Activated T-cell treated with anti-CD3 and anti-CD28 coated beads, Interleukin-2, amount 50 U/mL, for 24 hours (primary cell): ENCODE results near the gene TMEM61.
"Not testable (repeated sequence)": the region's sequence is repeated elsewhere in the genome, so short reads cannot be mapped to it uniquely, and the experiment has no call there.

Experiments used
- DNase-seq: peaks from one replicate; pipeline ENCODE4 v3.0.0-alpha.2; 2020
- H3K27ac Mint-ChIP-seq: 2 replicates; pipeline ENCODE4 v1.8.0; 2020; ENCODE audit warnings: mild to moderate bottlenecking, mixed read lengths
- H3K27me3 Mint-ChIP-seq: 2 replicates; pipeline ENCODE4 v1.8.0; 2020; ENCODE audit warnings: mixed read lengths
- H3K36me3 Mint-ChIP-seq: 2 replicates; pipeline ENCODE4 v1.8.0; 2020; ENCODE audit warnings: low read depth, mixed read lengths
- H3K4me1 Mint-ChIP-seq: 2 replicates; pipeline ENCODE4 v1.8.0; 2020; ENCODE audit warnings: low read depth, mixed read lengths
- H3K4me3 Mint-ChIP-seq: 2 replicates; pipeline ENCODE4 v1.8.0; 2020; ENCODE audit warnings: mild to moderate bottlenecking, moderate library complexity, mixed read lengths
- H3K9me3 Mint-ChIP-seq: 2 replicates; pipeline ENCODE4 v1.8.0; 2020; ENCODE audit warnings: mixed read lengths

The TMEM61 gene

GRCh38 chr1:54980528-54981241, at the start of gene TMEM61:
Gene TMEM61, plus strand, starts transcription at chr1:54980628. Its CDS starts 438 bp downstream, at chr1:54981066.
- Mint-ChIP-seq H3K9me3 (no peaks in the 10 kb centered on the region), H3K4me1 (no peaks in the 10 kb centered on the region), H3K27me3 (peaks cover 49% of the 10 kb centered on the region), H3K4me3 (no peak within 1 kb of the TSS), H3K27ac (no peak within 1 kb of the TSS), H3K36me3 (no peaks in the 10 kb centered on the region)
- DNase-seq, result no peak

GRCh38 chr1:54931275-54931840, 49.1 kb upstream of the TMEM61 start:
- H3K36me3 Mint-ChIP-seq, result no peaks in the 10 kb centered on the region
- no peak overlapping the region for H3K4me3 Mint-ChIP-seq
- no peak overlapping the region for H3K27ac Mint-ChIP-seq
- peaks cover 13% of the 10 kb centered on the region for H3K27me3 Mint-ChIP-seq
- no peak for DNase-seq
- peaks cover 3% of the 10 kb centered on the region for H3K9me3 Mint-ChIP-seq
- no peaks in the 10 kb centered on the region for H3K4me1 Mint-ChIP-seq

DNA sequence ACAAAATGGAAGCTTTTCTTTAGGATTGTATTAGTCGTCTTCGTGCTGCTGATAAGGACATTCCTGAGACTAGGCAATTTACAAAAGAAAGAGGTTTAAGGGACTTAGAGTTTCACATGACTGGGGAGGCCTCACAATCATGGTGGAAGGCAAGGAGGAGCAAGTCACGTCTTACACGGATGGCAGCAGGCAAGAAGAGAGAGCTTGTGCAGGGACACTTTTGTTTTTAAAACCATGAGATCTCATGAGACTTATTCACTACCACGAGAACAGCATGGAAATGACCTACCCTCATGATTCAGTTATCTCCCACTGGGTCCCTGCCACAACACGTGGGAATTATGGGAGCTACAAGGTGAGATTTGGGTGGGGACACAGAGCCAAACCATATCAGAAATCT, 46.3 kb upstream of the TMEM61 start:
- H3K9me3 Mint-ChIP-seq, H3K36me3 Mint-ChIP-seq, DNase-seq, H3K4me1 Mint-ChIP-seq, H3K27ac Mint-ChIP-seq, H3K4me3 Mint-ChIP-seq: not testable (repeated sequence)
- peaks cover 23% of the 10 kb centered on the region for H3K27me3 Mint-ChIP-seq

DNA sequence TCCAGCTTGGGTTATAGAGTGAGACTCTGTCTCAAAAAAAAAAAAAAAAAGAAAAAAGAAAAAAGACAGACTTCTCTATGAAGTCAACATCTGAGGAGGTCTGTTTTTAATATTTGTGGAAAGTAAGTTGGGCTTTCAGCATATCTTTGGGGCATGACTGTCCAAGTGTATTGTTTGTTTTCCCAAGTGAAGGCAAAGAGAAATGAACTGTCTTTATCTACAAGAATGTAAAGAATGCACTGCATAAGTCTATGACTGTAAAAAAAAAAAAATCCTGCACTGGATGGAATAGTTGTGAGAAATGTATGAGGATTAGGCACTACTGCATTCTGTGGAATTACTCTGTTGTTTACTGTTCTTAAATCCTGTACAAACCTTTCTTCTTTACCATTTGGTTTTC, 45.6 kb upstream of the TMEM61 start:
- DNase-seq, result no peak
- peaks cover 23% of the 10 kb centered on the region for H3K27me3 Mint-ChIP-seq
- H3K9me3 Mint-ChIP-seq, result peaks cover 3% of the 10 kb centered on the region
- no peak overlapping the region for H3K4me3 Mint-ChIP-seq
- H3K36me3 Mint-ChIP-seq, result no peaks in the 10 kb centered on the region
- peaks cover 10% of the 10 kb centered on the region for H3K4me1 Mint-ChIP-seq
- H3K27ac Mint-ChIP-seq, result no peak overlapping the region

GRCh38 chr1:54936791-54937190, 43.6 kb upstream of the TMEM61 start:
- peaks cover 3% of the 10 kb centered on the region for H3K9me3 Mint-ChIP-seq
- no peak for DNase-seq
- peaks cover 13% of the 10 kb centered on the region for H3K4me1 Mint-ChIP-seq
- H3K27me3 Mint-ChIP-seq, result peaks cover 23% of the 10 kb centered on the region
- H3K27ac Mint-ChIP-seq, result no peak overlapping the region
- no peaks in the 10 kb centered on the region for H3K36me3 Mint-ChIP-seq
- H3K4me3 Mint-ChIP-seq, result no peak overlapping the region

DNA sequence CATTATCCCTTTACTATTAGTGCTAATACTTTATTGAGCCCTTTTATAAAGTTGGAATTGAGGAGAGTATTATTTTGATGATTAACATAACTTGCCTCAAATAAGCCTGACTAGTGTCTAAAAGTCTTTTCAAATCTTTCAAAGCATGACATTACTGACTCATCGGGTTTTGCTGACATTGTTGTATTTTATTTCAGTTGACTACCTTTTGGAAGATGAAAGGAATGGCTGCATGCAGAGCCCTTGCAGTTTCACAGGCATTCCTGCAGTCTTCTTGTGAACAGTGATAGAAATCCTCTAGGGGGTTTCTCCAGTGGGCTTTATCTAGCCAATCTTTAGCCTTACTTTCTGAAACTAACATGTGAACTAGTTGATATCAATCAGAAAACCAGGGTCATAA, 43.0 kb upstream of the TMEM61 start:
- peaks cover 13% of the 10 kb centered on the region for H3K4me1 Mint-ChIP-seq
- peaks cover 22% of the 10 kb centered on the region for H3K27me3 Mint-ChIP-seq
- no peak for DNase-seq
- peaks cover 3% of the 10 kb centered on the region for H3K9me3 Mint-ChIP-seq
- no peaks in the 10 kb centered on the region for H3K36me3 Mint-ChIP-seq
- no peak overlapping the region for H3K4me3 Mint-ChIP-seq
- no peak overlapping the region for H3K27ac Mint-ChIP-seq

DNA sequence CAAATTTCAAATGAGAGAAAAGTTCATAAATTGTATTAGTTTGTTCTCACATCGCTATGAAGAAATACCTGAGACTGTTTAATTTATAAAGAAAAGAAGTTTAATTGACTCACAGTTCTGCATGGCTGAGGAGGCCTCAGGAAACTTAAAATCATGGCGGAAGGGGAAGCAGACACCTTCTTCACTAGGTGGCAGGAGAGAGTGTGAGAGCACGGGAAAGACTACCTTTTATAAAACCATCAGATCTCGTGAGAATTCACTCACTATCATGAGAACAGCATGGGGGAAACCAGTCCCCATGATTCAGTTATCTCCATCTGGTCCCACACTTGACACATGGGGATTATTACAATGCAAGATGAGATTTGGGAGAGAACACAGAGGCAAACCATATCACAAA, 41.5 kb upstream of the TMEM61 start:
- DNase-seq, H3K4me3 Mint-ChIP-seq, H3K9me3 Mint-ChIP-seq, H3K27ac Mint-ChIP-seq, H3K36me3 Mint-ChIP-seq: not testable (repeated sequence)
- H3K27me3 Mint-ChIP-seq, result peaks cover 19% of the 10 kb centered on the region
- H3K4me1 Mint-ChIP-seq, result peaks cover 13% of the 10 kb centered on the region

DNA sequence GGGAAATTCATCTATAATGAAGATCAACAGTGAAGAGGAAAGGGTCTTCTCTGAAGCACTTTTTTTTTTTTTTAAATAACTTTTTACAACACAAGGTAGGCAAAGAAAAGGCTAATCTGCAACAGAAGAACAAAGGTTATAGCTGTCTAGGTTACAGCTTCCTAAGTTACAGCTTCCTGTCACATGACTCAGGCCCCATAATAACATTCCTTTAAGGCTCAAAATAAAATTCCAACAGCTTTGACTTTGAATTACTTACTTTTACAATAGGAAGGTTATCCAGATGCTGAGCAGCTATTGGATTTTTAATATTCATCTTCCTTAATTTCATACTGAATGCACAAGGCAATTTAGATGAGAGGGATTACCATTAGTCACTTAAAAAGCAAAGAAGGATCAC, 40.4 kb upstream of the TMEM61 start:
- Mint-ChIP-seq H3K4me3 (no peak overlapping the region), H3K36me3 (no peaks in the 10 kb centered on the region), H3K9me3 (no peaks in the 10 kb centered on the region), H3K27ac (no peak overlapping the region), H3K27me3 (peaks cover 12% of the 10 kb centered on the region), H3K4me1 (peaks cover 13% of the 10 kb centered on the region)
- no peak for DNase-seq

DNA sequence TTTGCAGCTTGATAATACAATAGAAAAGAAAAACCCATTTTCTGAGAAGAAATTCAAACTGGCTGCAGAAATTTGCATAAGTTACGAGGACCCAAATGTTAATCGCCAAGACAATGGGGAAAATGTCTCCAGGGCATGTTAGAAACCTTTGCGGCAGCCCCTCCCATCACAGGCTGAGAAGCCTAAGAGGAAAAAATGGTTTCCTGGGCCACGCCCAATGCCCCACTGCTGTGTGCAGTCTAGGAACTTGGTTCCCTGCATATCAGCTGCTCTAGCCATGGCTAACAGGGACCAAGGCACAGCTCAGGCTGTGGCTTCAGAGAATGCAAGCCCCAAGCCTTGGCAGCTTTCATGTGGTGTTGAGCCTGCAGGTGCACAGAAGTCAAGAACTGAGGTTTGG, 37.5 kb upstream of the TMEM61 start:
- Mint-ChIP-seq H3K4me3 (no peak overlapping the region), H3K27ac (no peak overlapping the region), H3K9me3 (no peaks in the 10 kb centered on the region), H3K4me1 (peaks cover 13% of the 10 kb centered on the region), H3K36me3 (no peaks in the 10 kb centered on the region), H3K27me3 (no peaks in the 10 kb centered on the region)
- no peak for DNase-seq

DNA sequence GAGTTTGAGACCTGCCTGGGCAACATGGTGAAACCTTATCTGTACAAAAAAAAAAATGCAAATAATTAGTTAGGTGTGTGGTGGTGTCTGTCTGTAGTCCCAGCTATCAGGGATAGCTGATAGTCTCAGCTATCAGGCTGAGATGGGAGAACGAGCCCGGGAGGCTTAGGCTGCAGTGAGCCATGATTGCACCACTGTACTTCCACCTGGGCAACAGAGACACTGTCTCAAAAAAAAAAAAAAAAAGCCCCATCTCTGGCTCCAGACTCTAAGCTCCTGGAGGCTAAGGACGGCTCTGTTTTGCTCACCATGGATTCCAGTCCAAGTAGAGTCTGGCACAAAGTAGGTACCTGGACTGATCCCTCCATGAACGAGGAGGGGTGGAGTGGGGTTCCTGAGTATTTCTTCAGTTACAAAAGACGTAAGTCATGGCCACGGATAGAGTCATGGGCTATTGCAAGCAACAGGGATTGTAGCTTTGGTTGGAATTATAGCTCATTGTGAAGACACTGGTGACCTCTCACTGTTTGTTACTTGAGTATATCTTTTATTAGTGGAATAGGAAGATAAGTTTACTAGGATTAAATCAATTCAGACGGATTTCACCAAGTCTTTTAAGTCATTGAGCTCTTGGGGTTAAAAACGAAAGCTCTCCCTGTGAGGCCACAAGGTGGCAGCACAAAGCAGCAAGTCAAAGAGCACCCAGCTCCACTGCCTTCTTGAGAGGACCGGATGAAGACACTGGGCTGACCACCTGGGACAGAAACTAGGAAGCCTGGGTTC, 35.6 kb upstream of the TMEM61 start:
- H3K36me3 Mint-ChIP-seq, result no peaks in the 10 kb centered on the region
- no peak overlapping the region for H3K27ac Mint-ChIP-seq
- H3K4me1 Mint-ChIP-seq, result peaks cover 5% of the 10 kb centered on the region
- DNase-seq, result peak; percentile 56
- H3K9me3 Mint-ChIP-seq, result no peaks in the 10 kb centered on the region
- H3K27me3 Mint-ChIP-seq, result no peaks in the 10 kb centered on the region
- H3K4me3 Mint-ChIP-seq, result no peak overlapping the region

DNA sequence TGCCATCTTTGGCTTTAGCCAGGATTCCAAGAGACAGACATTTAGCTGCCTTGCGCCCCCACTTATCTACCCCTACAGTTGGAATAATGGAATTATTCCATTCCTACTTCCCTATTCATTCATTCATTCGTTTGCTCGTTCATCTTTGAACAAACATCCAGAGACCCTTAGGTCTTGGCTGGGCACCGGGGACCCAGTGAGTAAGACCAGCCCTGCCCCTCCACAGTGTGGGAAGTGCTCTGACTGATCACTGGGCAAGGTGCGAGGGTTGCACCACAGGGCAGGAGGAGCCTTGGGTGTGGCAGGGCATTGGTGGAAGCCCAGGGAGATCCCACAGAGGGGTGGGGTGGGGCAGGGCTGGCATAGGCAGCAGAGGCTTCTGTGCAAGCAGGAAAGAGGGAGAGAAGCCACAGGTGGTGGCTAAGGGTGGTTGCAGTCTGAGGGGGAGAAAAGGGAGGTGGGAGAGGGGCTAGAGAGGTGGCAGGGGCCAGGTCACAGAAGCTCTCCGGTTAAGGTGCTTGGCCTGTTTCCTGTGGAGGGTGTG, 35.0 kb upstream of the TMEM61 start:
- no peak overlapping the region for H3K4me3 Mint-ChIP-seq
- peaks cover 1% of the 10 kb centered on the region for H3K27me3 Mint-ChIP-seq
- no peaks in the 10 kb centered on the region for H3K36me3 Mint-ChIP-seq
- H3K9me3 Mint-ChIP-seq, result no peaks in the 10 kb centered on the region
- H3K27ac Mint-ChIP-seq, result no peak overlapping the region
- H3K4me1 Mint-ChIP-seq, result peaks cover 5% of the 10 kb centered on the region
- no peak for DNase-seq

- H3K9me3 Mint-ChIP-seq, result no peaks in the 10 kb centered on the region
- peaks cover 7% of the 10 kb centered on the region for H3K4me1 Mint-ChIP-seq
- DNase-seq, result no peak
- peaks cover 2% of the 10 kb centered on the region for H3K27me3 Mint-ChIP-seq
- H3K27ac Mint-ChIP-seq, result no peak overlapping the region
- H3K36me3 Mint-ChIP-seq, result no peaks in the 10 kb centered on the region
- no peak overlapping the region for H3K4me3 Mint-ChIP-seq
Observed at GRCh38 chr1:54947540-54947939, 32.9 kb upstream of the TMEM61 start.

DNA sequence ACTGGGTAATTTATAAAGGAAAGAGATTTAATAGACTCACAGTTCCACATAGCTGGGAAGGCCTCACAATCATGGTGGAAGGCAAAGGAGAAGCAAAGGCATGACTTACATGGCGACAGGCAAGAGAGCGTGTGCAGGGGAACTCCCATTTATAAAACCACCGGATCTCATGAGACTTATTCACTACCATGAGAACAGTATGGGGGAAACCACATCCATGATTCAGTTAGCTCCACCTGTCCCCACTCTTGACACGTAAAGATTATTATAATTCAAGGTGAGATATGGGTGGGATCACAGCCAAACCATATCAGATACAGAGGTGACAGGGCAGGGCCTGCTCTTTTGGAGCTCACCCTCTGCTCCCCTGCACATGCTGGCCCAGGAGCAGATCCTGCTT, 31.4 kb upstream of the TMEM61 start:
- Mint-ChIP-seq H3K4me1 (peaks cover 7% of the 10 kb centered on the region), H3K27me3 (peaks cover 2% of the 10 kb centered on the region), H3K9me3 (no peaks in the 10 kb centered on the region), H3K36me3 (no peaks in the 10 kb centered on the region), H3K4me3 (no peak overlapping the region), H3K27ac (no peak overlapping the region)
- no peak for DNase-seq

- Mint-ChIP-seq H3K27ac (no peak overlapping the region), H3K9me3 (no peaks in the 10 kb centered on the region), H3K36me3 (no peaks in the 10 kb centered on the region), H3K27me3 (peaks cover 2% of the 10 kb centered on the region), H3K4me1 (peaks cover 7% of the 10 kb centered on the region), H3K4me3 (no peak overlapping the region)
- DNase-seq, result no peak
Observed at GRCh38 chr1:54950006-54950368, 30.4 kb upstream of the TMEM61 start.
